Measurements from ENCODE around the gene BOC. TPM values are rescaled to one million over a fixed set of nuclear protein-coding genes. Genes with fewer than 3 reads are reported as not detected.

The BOC gene
- total and polyA plus RNA-seq, 2 donors (not counting 1 experiment from before 2014, with no cell fraction given), result 2.1 to 4.2 TPM

DNA sequence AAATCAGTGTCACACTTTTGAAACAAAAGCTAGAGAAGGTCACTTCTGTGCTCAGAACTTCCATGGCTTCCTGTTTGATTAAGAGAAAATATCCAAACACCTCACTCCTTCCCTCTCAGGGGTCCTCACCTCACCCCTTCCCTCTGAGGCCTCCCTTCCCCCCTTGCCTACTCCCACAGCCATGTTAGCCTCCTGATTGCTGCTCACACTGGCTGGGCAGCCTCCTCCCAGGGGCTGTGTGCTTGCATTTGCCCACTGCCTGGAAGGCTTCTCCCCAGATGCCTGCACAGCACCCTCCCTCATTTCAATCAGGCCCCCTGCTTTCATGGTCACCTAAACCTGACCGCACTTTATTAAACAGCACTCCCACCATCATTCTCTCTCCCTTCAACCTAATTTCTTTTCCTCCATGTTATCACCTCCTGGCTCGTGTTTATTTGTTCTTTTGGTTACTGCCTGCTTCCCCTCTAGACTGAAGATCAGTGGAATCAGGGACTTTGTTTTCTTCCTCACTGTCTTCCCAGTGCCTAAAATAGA is 10.4 kb downstream of the BOC start:
- Histone ChIP-seq H2AFZ (ENCODE audit: low read length) (no peak overlapping the region), H3K9me3 (ENCODE audit: control insufficient read depth, insufficient read depth, low read depth, low read length) (no peaks in the 10 kb centered on the region), H3K9ac (ENCODE audit: insufficient read depth, low read length) (no peak overlapping the region), H3K27ac (ENCODE audit: insufficient read depth, low read length) (no peak overlapping the region), H3K4me1 (ENCODE audit: control insufficient read depth, extremely low read depth, insufficient read depth, low read length) (peaks cover 2% of the 10 kb centered on the region), H3K4me3 (replicated peaks in 1 of 4; ENCODE audit: control extremely low read depth in 1 of 4, insufficient read depth in 1 of 4, low read depth in 3 of 4, low read length in 4 of 4) (no peak overlapping the region), H4K20me1 (ENCODE audit: control insufficient read depth, extremely low read depth, insufficient read depth, low read length) (no peaks in the 10 kb centered on the region), H3K36me3 (ENCODE audit: control insufficient read depth, insufficient read depth, low read length) (no peaks in the 10 kb centered on the region), H3K79me2 (ENCODE audit: control insufficient read depth, insufficient read depth, low read length) (no peaks in the 10 kb centered on the region), H3K4me2 (ENCODE audit: extremely low read depth, insufficient read depth, low read length) (no peak overlapping the region), H3K27me3 (ENCODE audit: control insufficient read depth, insufficient read depth, low read length) (no peaks in the 10 kb centered on the region)
- DNase-seq (ENCODE audit: low read depth in 2 of 2), result no peak
- TF ChIP-seq, protein P1, sequence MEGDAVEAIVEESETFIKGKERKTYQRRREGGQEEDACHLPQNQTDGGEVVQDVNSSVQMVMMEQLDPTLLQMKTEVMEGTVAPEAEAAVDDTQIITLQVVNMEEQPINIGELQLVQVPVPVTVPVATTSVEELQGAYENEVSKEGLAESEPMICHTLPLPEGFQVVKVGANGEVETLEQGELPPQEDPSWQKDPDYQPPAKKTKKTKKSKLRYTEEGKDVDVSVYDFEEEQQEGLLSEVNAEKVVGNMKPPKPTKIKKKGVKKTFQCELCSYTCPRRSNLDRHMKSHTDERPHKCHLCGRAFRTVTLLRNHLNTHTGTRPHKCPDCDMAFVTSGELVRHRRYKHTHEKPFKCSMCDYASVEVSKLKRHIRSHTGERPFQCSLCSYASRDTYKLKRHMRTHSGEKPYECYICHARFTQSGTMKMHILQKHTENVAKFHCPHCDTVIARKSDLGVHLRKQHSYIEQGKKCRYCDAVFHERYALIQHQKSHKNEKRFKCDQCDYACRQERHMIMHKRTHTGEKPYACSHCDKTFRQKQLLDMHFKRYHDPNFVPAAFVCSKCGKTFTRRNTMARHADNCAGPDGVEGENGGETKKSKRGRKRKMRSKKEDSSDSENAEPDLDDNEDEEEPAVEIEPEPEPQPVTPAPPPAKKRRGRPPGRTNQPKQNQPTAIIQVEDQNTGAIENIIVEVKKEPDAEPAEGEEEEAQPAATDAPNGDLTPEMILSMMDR (conservative IDR thresholded peaks at IDR 0.05 in 1 of 2, IDR thresholded peaks at IDR 0.05 in 1 of 2; ENCODE audit: low read depth in 1 of 2, low read length in 2 of 2), result no peak
- no peak for TF ChIP-seq EZH2 (IDR thresholded peaks at IDR 0.05; ENCODE audit: low read length, missing control alignments)

- Histone ChIP-seq H2AFZ (ENCODE audit: low read length) (no peak overlapping the region), H3K27me3 (ENCODE audit: control insufficient read depth, insufficient read depth, low read length) (no peaks in the 10 kb centered on the region), H3K9me3 (ENCODE audit: control insufficient read depth, insufficient read depth, low read depth, low read length) (no peaks in the 10 kb centered on the region), H3K27ac (ENCODE audit: insufficient read depth, low read length) (no peak overlapping the region), H3K4me2 (ENCODE audit: extremely low read depth, insufficient read depth, low read length) (no peak overlapping the region), H3K4me3 (replicated peaks in 1 of 4; ENCODE audit: control extremely low read depth in 1 of 4, insufficient read depth in 1 of 4, low read depth in 3 of 4, low read length in 4 of 4) (no peak overlapping the region), H3K36me3 (ENCODE audit: control insufficient read depth, insufficient read depth, low read length) (no peaks in the 10 kb centered on the region), H4K20me1 (ENCODE audit: control insufficient read depth, extremely low read depth, insufficient read depth, low read length) (no peaks in the 10 kb centered on the region), H3K4me1 (ENCODE audit: control insufficient read depth, extremely low read depth, insufficient read depth, low read length) (peaks cover 2% of the 10 kb centered on the region), H3K79me2 (ENCODE audit: control insufficient read depth, insufficient read depth, low read length) (no peaks in the 10 kb centered on the region), H3K9ac (ENCODE audit: insufficient read depth, low read length) (no peak overlapping the region)
- no peak for TF ChIP-seq EZH2 (IDR thresholded peaks at IDR 0.05; ENCODE audit: low read length, missing control alignments)
- TF ChIP-seq, protein P1 (conservative IDR thresholded peaks at IDR 0.05 in 1 of 2, IDR thresholded peaks at IDR 0.05 in 1 of 2; ENCODE audit: low read depth in 1 of 2, low read length in 2 of 2), result no peak
- DNase-seq (ENCODE audit: low read depth in 2 of 2), result peak in 1 of 2 donors; percentile 41
Observed at GRCh38 chr3:113222451-113223086, 11.2 kb downstream of the BOC start.

DNA sequence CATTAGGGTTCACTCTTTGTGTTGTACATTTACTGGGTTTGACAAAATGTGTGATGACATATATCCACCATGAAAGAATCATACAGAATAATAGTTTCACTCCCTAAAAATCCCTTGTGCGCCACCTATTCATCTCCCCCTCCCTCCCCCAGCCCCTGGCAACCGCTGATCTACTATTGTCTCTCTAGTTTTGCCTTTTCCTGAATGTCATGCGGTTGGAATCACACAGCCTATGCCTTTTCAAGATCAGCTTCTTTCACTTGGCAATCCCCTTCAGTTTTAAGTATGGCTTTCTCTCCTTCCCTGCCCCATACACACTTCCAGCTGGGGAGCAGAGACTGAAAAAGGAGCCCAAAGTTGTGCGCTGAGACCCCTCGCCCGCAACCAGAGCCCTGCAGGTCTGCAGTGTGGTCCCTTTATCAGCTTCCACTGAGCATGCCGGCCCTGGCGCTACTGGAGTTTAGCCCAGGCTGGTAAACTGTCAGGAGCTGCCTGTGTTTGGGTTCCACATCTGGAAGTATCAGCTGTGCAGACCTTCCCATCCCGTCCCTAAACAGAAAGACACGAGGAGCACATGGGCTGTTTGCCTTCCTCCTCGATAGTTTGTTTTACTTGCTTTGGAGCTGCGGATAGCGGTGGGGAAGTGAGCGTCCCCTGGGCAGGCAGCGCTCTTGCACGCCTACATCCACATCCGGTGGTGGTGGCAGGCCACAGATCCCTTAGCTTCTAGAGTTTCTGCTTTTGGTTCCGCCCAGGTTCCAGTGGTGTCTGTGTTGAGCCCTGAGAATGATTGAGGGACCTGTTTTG is 12.3 kb downstream of the BOC start:
- H3K4me3 ChIP-seq (replicated peaks in 1 of 4; ENCODE audit: control extremely low read depth in 1 of 4, insufficient read depth in 1 of 4, low read depth in 3 of 4, low read length in 4 of 4), result peak overlapping the region in 1 of 4 experiments; percentile 5
- no peak overlapping the region for H3K9ac ChIP-seq (ENCODE audit: insufficient read depth, low read length)
- H3K4me2 ChIP-seq (ENCODE audit: extremely low read depth, insufficient read depth, low read length), result peak overlapping the region; percentile 66
- H3K27me3 ChIP-seq (ENCODE audit: control insufficient read depth, insufficient read depth, low read length), result no peaks in the 10 kb centered on the region
- H2AFZ ChIP-seq (ENCODE audit: low read length), result peak overlapping the region; percentile 33
- TF ChIP-seq, protein P1 (conservative IDR thresholded peaks at IDR 0.05 in 1 of 2, IDR thresholded peaks at IDR 0.05 in 1 of 2; ENCODE audit: low read depth in 1 of 2, low read length in 2 of 2), result no peak
- no peak for TF ChIP-seq EZH2 (IDR thresholded peaks at IDR 0.05; ENCODE audit: low read length, missing control alignments)
- H3K9me3 ChIP-seq (ENCODE audit: control insufficient read depth, insufficient read depth, low read depth, low read length), result no peaks in the 10 kb centered on the region
- H4K20me1 ChIP-seq (ENCODE audit: control insufficient read depth, extremely low read depth, insufficient read depth, low read length), result no peaks in the 10 kb centered on the region
- DNase-seq (ENCODE audit: low read depth in 2 of 2), result peak in 1 of 2 donors; percentile 25
- H3K36me3 ChIP-seq (ENCODE audit: control insufficient read depth, insufficient read depth, low read length), result no peaks in the 10 kb centered on the region
- H3K79me2 ChIP-seq (ENCODE audit: control insufficient read depth, insufficient read depth, low read length), result no peaks in the 10 kb centered on the region
- H3K27ac ChIP-seq (ENCODE audit: insufficient read depth, low read length), result no peak overlapping the region
- peaks cover 2% of the 10 kb centered on the region for H3K4me1 ChIP-seq (ENCODE audit: control insufficient read depth, extremely low read depth, insufficient read depth, low read length)

Measured in fibroblast of lung (primary cell).